ENCODE data around the gene MNT. TPM values are rescaled to one million over a fixed set of nuclear protein-coding genes. Genes with fewer than 3 reads are reported as not detected.

MNT gene
- total RNA-seq, 1 donor from 2014 or later, result 7.6 TPM

- DNase-seq, result peak; percentile 82
These were observed 15.3 kb upstream of the MNT start for GRCh38 chr17:2416010-2416734.

- DNase-seq, result no peak
These were observed 14.2 kb upstream of the MNT start for GRCh38 chr17:2415081-2415480.

- DNase-seq, result no peak
These were observed 13.7 kb upstream of the MNT start for GRCh38 chr17:2414446-2415064.

- no peak for DNase-seq
These were observed 11.7 kb upstream of the MNT start for GRCh38 chr17:2412561-2413021.

GRCh38 chr17:2410951-2411350, 10.1 kb upstream of the MNT start:
- DNase-seq, result no peak

- no peak for DNase-seq
These were observed 6.3 kb upstream of the MNT start for GRCh38 chr17:2406903-2407790.

- no peak for DNase-seq
These were observed 5.5 kb upstream of the MNT start for GRCh38 chr17:2406271-2406902.

GRCh38 chr17:2405247-2405926, 4.5 kb upstream of the MNT start:
- no peak for DNase-seq

- DNase-seq, result no peak
These were observed 2.2 kb upstream of the MNT start for GRCh38 chr17:2403044-2403443.

GRCh38 chr17:2402544-2402943, 1.7 kb upstream of the MNT start:
- DNase-seq, result no peak

GRCh38 chr17:2401426-2402221, 764 bp upstream of the MNT start:
- peak; percentile 99 for DNase-seq

- no peak for DNase-seq
These were observed 390 bp downstream of the MNT start for GRCh38 chr17:2400474-2400866.

GRCh38 chr17:2399572-2400473, 1.0 kb downstream of the MNT start:
- peak; percentile 89 for DNase-seq

- DNase-seq, result no peak
These were observed 1.9 kb downstream of the MNT start for GRCh38 chr17:2398655-2399571.

GRCh38 chr17:2398182-2398581, 2.7 kb downstream of the MNT start:
- no peak for DNase-seq

- no peak for DNase-seq
These were observed 3.4 kb downstream of the MNT start for GRCh38 chr17:2397247-2398171.

GRCh38 chr17:2396568-2397246, 4.2 kb downstream of the MNT start:
- DNase-seq, result peak; percentile 41
